Embryonic facial prominence (tissue), 1 donor: ENCODE measurements around the gene ITLN1.

Experiments used
- DNase-seq: peaks from one replicate; pipeline ENCODE4 v3.0.0-alpha.2; 2016; ENCODE audit errors: extremely low spot score

Gene ITLN1

DNA sequence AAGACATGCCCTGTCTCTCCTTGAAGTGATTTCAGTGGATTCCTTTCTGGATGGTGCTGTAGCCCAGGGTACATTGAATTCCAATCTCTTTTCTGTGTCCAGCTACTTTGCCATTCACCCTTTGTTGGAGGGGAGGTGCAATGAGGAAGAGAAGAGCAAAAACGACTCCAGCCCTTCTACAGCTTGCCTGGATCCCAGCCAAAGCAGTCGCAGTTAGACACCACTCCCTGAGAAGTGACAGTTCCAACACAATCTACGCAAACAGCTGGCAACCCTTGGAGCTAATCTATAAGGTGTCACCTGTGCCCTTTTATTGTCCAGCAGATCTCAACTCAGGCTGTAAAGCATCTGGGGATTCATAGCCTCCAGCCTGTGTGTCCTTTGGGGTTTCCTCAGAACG, 26.9 kb downstream of the ITLN1 start:
- no peak for DNase-seq

GRCh38 chr1:160855181-160855981, 29.6 kb downstream of the ITLN1 start:
- no peak for DNase-seq

DNA sequence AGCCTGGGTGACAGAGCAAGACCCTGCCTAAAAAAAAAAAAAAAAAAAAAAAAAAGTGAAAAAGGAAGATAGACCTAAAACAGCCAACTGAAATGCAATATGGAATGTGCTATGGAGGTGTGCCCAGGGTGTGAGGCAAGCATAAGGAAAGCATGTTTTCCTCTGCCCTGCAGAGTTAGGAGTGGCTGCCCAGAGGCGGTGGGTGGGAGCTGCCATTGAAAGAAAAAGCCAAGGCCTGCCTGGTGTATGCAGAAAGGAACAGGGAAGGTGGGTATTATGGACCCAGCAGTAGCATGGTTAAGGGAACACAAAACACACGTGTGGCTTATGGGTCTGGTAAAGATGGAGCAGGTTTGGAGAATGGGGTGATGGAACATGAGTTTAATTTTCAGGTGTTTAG, 31.2 kb downstream of the ITLN1 start:
- DNase-seq, result no peak

- no peak for DNase-seq
These were observed 32.0 kb downstream of the ITLN1 start for GRCh38 chr1:160853014-160853413.

GRCh38 chr1:160850993-160851392, 34.0 kb downstream of the ITLN1 start:
- no peak for DNase-seq

DNA sequence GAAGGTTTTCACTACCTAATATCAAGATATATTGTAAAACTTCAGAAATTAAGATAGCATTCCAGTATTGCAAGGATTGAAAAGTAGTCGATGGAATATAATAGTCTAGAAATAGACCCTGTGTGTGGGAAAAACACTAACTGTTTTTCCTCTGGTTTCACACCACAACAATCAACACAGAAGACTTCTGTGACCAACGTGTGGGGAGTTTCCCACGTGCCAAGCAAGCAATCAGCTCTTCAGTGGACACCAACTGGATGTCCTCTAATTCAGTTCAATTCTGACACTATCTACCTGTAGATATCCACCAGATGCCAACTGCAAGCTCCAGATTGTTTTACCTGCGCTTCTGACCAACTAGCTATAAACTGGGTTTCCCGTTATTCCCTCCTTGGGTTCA, 34.4 kb downstream of the ITLN1 start:
- DNase-seq, result no peak

GRCh38 chr1:160846281-160846680, 38.7 kb downstream of the ITLN1 start:
- DNase-seq, result no peak

DNA sequence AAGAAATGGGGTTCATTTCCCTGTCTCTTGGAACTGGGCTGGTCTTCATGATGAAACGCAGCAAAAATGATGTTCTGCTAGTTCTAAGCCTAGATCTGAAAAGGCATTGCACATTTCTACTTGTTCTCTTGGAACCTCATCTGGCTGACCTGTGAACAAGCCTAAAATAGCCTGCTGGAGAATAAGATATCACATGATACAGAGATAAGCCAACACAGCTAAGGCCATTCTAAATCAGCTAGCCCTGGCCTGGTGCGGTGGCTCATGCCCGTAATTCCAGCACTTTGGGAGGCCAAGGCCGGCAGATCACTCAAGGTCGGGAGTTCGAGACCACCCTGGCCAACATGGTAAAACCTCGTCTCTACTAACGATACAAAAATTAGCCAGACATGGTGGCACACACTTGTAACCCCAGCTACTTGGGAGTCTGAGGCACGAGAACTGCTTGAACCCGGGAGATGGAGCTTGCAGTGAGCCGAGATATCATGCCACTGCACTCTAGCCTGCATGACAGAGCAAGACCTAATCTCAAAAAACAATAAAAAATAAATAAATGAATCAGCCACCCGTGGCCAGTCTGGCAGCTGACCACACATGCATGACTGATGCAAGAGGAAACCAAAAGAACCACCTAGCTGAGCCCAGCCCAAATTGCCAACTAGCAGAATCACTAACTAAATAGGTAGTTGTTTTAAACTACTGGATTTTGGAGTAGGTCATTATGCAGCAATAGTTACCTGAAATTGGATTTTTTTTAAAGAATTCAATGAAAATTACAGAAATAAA, 40.3 kb downstream of the ITLN1 start:
- no peak for DNase-seq

- DNase-seq, result no peak
These were observed 43.9 kb downstream of the ITLN1 start for GRCh38 chr1:160841079-160841478.

GRCh38 chr1:160839746-160840145, 45.2 kb downstream of the ITLN1 start:
- DNase-seq, result no peak

GRCh38 chr1:160838888-160839287, 46.1 kb downstream of the ITLN1 start:
- no peak for DNase-seq

GRCh38 chr1:160837558-160838205, 47.3 kb downstream of the ITLN1 start:
- DNase-seq, result no peak

DNA sequence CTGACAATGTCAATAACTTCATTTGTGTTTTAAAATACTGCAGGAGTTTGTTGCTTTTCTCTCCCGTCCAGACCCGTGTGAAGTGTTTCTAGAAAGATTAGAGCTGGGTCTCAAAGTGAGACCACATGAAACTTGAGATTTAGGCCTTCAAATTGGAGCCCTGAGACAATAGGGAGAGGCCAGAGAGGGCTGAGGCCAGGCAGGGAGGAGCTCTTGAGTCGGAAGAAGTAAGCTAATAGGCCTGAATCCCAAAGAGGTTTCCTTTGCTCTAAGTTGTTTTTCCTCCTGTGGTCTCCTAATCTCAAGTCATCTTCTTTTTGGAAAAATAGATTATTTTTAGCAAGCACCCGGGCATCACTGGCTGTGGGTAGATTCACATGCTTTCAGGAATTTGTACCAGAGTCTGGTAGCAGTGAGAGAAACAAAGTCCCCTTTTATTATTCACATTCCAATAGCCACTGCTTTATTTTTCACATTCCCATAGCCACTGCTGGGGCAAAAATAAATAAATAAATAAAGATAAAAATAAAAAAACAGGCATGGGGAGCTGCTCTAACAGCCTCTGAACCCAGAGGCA, 47.9 kb downstream of the ITLN1 start:
- DNase-seq, result no peak

- no peak for DNase-seq
These were observed 48.4 kb downstream of the ITLN1 start for GRCh38 chr1:160836561-160836960.

GRCh38 chr1:160835751-160836150, 49.2 kb downstream of the ITLN1 start:
- DNase-seq, result no peak

DNA sequence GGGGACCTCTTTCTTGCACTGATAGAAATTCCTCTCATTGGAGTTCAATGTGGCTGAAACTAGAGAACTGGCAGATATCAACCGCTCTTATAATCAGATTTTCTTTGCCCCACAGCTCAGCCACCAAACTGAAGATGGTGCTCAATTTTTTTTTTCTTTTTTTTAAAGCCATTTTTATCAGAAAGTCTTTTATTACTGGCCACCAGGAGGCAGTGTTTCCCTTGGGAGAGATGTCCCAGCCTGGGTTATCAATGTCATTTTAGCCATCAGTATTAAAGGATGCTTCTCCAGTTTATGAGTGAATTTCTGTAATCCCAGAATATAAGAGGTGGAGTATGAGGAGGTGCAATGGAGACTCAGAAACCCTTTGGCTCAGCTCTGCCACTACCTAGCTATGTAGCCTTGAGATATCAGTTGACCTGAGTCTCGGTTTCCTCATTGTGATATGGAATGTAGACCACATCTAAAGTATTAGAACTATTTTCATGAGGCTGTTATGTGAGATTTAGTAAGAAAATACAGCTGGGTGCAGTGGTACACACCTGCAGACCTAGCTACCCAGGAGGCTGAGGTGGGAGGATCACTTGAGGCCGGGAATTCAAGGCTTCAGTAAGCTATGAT, 49.9 kb downstream of the ITLN1 start:
- no peak for DNase-seq

GRCh38 chr1:160830321-160831153, 54.4 kb downstream of the ITLN1 start:
- no peak for DNase-seq

DNA sequence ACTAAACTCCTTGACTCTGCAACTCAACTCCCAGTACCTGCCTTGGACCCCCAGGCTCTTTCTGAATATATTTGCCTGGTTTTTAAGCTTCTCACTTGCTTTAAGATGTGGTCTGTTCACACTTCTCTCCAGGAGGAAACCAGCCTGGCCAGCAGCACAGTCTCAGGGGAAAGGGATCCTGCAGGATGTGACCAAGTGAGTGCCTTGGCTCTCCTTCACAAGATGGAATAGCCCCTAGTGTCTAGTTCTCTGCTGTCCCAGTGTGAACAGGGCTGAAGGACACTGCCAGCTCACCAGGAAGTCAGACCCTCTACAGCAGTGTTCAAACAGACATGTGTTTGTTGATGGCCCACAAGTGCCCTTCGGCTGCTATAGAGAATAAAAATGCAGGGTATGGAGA, 55.2 kb downstream of the ITLN1 start:
- no peak for DNase-seq

- DNase-seq, result no peak
These were observed 57.6 kb downstream of the ITLN1 start for GRCh38 chr1:160827418-160827817.

DNA sequence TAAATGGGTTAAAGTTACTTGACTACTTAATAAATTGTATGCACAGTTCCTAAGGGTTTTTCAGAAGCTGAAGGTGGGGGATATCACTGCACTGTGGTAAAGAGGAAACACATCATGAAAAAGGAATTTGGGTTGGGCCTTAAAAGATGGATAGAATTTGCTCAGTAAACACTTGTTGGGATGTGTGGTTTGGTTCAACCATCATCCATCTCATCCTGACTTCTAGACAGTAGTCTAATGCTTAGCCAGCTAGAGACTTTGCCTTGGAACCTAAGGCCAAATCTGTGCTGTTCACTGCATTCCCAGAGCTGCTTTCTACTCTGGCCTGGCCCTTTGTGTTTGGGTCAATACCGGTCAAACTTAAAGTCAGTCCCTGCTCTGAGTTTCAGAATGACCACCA, 58.4 kb downstream of the ITLN1 start:
- DNase-seq, result no peak
